ENCODE results near the gene SFMBT2.
A peak's percentile ranks its signal among the peaks of the same experiment; 100 is the strongest.

SFMBT2 gene

DNA sequence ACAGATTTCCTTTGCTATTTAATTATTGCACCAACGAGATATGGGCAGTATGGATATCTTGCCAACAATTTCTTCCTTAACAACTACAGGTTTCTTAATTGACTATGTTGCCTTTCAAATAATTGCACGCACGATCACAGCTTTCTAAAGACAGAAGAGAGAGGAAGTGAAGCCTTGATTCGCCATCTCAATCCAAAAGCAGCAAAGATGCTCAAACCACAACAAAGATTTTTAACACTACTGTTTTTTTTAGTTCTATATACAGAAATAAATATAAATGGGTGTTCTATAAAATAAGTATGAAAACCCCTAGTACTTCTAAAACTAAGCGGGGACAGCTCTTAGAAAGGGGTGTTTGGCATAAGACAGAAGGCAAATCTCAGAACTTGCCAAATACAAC lies 251.3 kb downstream of the SFMBT2 start:
- H3K4me1 Mint-ChIP-seq = peaks cover 12% of the 10 kb centered on the region
- no peak overlapping the region for H3K27ac Mint-ChIP-seq
- TF ChIP-seq, protein P1, sequence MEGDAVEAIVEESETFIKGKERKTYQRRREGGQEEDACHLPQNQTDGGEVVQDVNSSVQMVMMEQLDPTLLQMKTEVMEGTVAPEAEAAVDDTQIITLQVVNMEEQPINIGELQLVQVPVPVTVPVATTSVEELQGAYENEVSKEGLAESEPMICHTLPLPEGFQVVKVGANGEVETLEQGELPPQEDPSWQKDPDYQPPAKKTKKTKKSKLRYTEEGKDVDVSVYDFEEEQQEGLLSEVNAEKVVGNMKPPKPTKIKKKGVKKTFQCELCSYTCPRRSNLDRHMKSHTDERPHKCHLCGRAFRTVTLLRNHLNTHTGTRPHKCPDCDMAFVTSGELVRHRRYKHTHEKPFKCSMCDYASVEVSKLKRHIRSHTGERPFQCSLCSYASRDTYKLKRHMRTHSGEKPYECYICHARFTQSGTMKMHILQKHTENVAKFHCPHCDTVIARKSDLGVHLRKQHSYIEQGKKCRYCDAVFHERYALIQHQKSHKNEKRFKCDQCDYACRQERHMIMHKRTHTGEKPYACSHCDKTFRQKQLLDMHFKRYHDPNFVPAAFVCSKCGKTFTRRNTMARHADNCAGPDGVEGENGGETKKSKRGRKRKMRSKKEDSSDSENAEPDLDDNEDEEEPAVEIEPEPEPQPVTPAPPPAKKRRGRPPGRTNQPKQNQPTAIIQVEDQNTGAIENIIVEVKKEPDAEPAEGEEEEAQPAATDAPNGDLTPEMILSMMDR (IDR thresholded peaks at IDR 0.05; ENCODE audit: unreplicated experiment in 3 of 3) = no peak
- H3K4me3 Mint-ChIP-seq = no peak overlapping the region
- H3K27me3 Mint-ChIP-seq (ENCODE audit: low read depth) = no peaks in the 10 kb centered on the region
- no peaks in the 10 kb centered on the region for H3K9me3 Mint-ChIP-seq
- H3K36me3 Mint-ChIP-seq (ENCODE audit: low read depth) = peaks cover 35% of the 10 kb centered on the region

DNA sequence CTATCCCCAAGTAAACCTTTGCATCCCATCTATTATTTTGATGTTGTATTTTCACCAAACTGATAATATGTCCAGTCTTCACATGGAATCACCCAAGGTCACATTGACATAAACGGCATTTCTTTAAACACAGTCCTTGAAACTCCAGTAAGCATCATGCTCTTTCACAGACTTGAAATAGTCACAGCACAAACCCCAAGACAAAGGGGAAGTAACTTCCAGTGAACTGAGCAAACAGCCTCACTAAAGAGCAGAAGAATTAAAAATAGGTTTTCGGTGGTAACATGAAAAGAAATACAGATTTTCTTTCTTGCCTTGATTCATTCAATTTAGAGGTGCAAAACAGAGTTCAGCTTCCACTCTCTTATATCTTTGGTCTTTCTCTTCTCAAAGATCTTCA lies 253.7 kb downstream of the SFMBT2 start:
- Mint-ChIP-seq H3K27ac (no peak overlapping the region), H3K27me3 (ENCODE audit: low read depth) (no peaks in the 10 kb centered on the region), H3K4me3 (no peak overlapping the region), H3K9me3 (no peaks in the 10 kb centered on the region), H3K4me1 (peaks cover 19% of the 10 kb centered on the region), H3K36me3 (ENCODE audit: low read depth) (peaks cover 25% of the 10 kb centered on the region)
- TF ChIP-seq, protein P1 (IDR thresholded peaks at IDR 0.05; ENCODE audit: unreplicated experiment in 3 of 3) = no peak

DNA sequence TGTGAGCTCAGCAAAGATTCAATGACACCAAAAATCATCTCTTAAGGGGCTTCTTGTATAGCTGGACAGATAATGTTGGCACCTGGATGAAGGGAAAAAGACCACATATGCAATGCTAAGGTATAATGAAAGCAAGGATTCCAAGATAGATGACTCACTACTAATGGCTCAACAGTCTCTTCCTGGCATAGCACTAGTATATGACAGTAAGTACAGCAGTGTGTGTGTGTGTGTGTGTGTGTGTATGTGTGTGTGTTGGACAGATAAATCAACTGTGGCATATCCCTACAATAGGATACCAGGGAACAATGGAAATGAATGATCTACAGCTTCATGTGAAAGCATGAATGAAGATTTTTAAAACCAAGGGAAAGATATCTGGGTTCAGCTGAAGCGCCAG lies 257.1 kb downstream of the SFMBT2 start:
- TF ChIP-seq, protein P1 (IDR thresholded peaks at IDR 0.05; ENCODE audit: unreplicated experiment in 3 of 3) = no peak
- Mint-ChIP-seq H3K4me1 (peaks cover 15% of the 10 kb centered on the region), H3K36me3 (ENCODE audit: low read depth) (no peaks in the 10 kb centered on the region), H3K27ac (no peak overlapping the region), H3K4me3 (no peak overlapping the region), H3K27me3 (ENCODE audit: low read depth) (peaks cover 4% of the 10 kb centered on the region), H3K9me3 (no peaks in the 10 kb centered on the region)

DNA sequence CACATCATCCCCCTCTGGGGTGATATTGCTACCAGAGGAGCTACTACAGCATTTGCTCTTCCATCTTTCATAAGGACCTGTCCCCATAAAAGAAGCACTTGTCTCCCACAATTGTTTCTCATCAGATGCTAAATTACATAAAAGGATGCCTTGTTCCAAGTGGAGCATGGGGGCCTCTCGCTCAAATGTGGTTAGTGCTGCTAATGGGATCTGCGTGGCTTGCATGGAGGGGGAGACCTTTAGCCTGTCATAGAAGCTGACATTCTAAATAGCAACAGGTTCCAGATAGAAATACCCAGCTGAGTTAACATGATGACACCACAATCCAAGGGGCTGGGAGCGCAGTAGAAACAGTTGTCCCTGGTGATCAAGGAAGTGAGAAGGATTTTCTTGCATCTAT lies 257.9 kb downstream of the SFMBT2 start:
- Mint-ChIP-seq H3K9me3 (no peaks in the 10 kb centered on the region), H3K27me3 (ENCODE audit: low read depth) (peaks cover 8% of the 10 kb centered on the region), H3K4me1 (peaks cover 15% of the 10 kb centered on the region), H3K36me3 (ENCODE audit: low read depth) (no peaks in the 10 kb centered on the region), H3K4me3 (no peak overlapping the region), H3K27ac (no peak overlapping the region)
- TF ChIP-seq, protein P1 (IDR thresholded peaks at IDR 0.05; ENCODE audit: unreplicated experiment in 3 of 3) = no peak

DNA sequence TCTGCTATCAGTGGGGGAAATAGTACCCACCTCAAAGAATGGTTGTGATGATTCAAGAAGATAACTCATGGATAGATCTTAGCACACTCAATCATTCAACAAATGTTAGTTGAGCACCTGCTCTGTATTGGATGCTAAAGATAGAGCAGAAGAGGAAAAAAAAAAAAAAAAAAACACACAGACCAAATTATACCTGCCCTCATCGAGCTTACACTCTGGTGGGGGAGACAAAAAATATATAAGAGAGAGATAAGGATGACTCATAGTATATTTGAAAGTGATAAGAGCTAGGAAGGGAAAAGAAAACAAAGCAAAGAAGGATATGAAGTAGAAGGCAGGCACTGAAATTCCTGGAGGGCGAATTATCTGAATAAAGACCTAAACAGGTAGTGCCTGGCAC lies 258.5 kb downstream of the SFMBT2 start:
- Mint-ChIP-seq H3K4me1 (peaks cover 15% of the 10 kb centered on the region), H3K27me3 (ENCODE audit: low read depth) (peaks cover 9% of the 10 kb centered on the region), H3K4me3 (no peak overlapping the region), H3K36me3 (ENCODE audit: low read depth) (no peaks in the 10 kb centered on the region), H3K9me3 (no peaks in the 10 kb centered on the region), H3K27ac (no peak overlapping the region)
- TF ChIP-seq, protein P1 (IDR thresholded peaks at IDR 0.05; ENCODE audit: unreplicated experiment in 3 of 3) = no peak

DNA sequence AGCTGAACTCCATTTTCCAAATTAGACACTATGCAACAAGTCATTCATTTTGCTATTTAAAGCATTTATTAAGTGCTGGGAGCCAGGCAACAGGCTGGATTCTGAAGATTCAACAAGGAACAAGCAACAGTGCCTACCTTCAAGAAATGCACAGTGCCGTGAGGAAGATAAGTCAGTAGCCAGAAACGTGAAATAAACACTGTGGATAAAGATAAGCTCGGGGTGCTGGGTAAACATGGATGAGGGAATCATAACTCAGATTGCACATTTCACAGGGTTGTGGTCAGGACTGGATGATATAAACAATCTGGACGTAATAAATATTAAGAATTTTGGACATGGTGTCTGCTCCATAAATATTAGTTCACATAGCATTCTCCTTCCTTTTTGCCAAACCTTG lies 259.3 kb downstream of the SFMBT2 start:
- H3K9me3 Mint-ChIP-seq = no peaks in the 10 kb centered on the region

More for the DNA sequence above, 259.3 kb downstream of the SFMBT2 start:
- TF ChIP-seq, protein P1 (IDR thresholded peaks at IDR 0.05; ENCODE audit: unreplicated experiment in 3 of 3) = no peak
- Mint-ChIP-seq H3K27ac (peak overlapping the region in 1 of 3 experiments; percentile 14), H3K4me3 (no peak overlapping the region), H3K4me1 (peaks cover 15% of the 10 kb centered on the region), H3K27me3 (ENCODE audit: low read depth) (peaks cover 15% of the 10 kb centered on the region), H3K36me3 (ENCODE audit: low read depth) (no peaks in the 10 kb centered on the region)
